ENCODE results near the gene PATL2.
"Not testable (repeated sequence)": the region's sequence is repeated elsewhere in the genome, so short reads cannot be mapped to it uniquely, and the experiment has no call there.

The PATL2 gene

GRCh38 chr15:44697014-44697413, 14.1 kb downstream of the PATL2 start:
- no peak overlapping the region for H3K4me3 ChIP-seq (ENCODE audit: control insufficient read depth, low read depth, low read length)
- DNase-seq (ENCODE audit: low read depth) = no peak
- no peak for TF ChIP-seq CTCF (conservative IDR thresholded peaks at IDR 0.05; ENCODE audit: control insufficient read depth, insufficient read depth, low read depth, low read length)

- H3K4me3 ChIP-seq (ENCODE audit: control insufficient read depth, low read depth, low read length) = no peak overlapping the region
- no peak for TF ChIP-seq CTCF (conservative IDR thresholded peaks at IDR 0.05; ENCODE audit: control insufficient read depth, insufficient read depth, low read depth, low read length)
- DNase-seq (ENCODE audit: low read depth) = no peak
Measured at GRCh38 chr15:44695294-44695693, 15.8 kb downstream of the PATL2 start.

GRCh38 chr15:44694416-44694815, 16.7 kb downstream of the PATL2 start:
- TF ChIP-seq CTCF (conservative IDR thresholded peaks at IDR 0.05; ENCODE audit: control insufficient read depth, insufficient read depth, low read depth, low read length) = no peak
- no peak overlapping the region for H3K4me3 ChIP-seq (ENCODE audit: control insufficient read depth, low read depth, low read length)
- no peak for DNase-seq (ENCODE audit: low read depth)

GRCh38 chr15:44692659-44693058, 18.5 kb downstream of the PATL2 start:
- TF ChIP-seq CTCF (conservative IDR thresholded peaks at IDR 0.05; ENCODE audit: control insufficient read depth, insufficient read depth, low read depth, low read length) = no peak
- no peak overlapping the region for H3K4me3 ChIP-seq (ENCODE audit: control insufficient read depth, low read depth, low read length)
- DNase-seq (ENCODE audit: low read depth) = no peak

GRCh38 chr15:44690245-44690644, 20.9 kb downstream of the PATL2 start:
- DNase-seq (ENCODE audit: low read depth); H3K4me3 ChIP-seq (ENCODE audit: control insufficient read depth, low read depth, low read length): not testable (repeated sequence)

- not testable (repeated sequence) for H3K4me3 ChIP-seq (ENCODE audit: control insufficient read depth, low read depth, low read length)
Measured at GRCh38 chr15:44689318-44689717, 21.8 kb downstream of the PATL2 start.

GRCh38 chr15:44682809-44683682, 28.1 kb downstream of the PATL2 start:
- DNase-seq (ENCODE audit: low read depth) = peak; percentile 6
- H3K4me3 ChIP-seq (ENCODE audit: control insufficient read depth, low read depth, low read length) = not testable (repeated sequence)

More at GRCh38 chr15:44689318-44689717, 21.8 kb downstream of the PATL2 start:
- not testable (repeated sequence) for DNase-seq (ENCODE audit: low read depth)

GRCh38 chr15:44682211-44682610, 28.9 kb downstream of the PATL2 start:
- H3K4me3 ChIP-seq (ENCODE audit: control insufficient read depth, low read depth, low read length) = no peak overlapping the region
- DNase-seq (ENCODE audit: low read depth) = no peak
- TF ChIP-seq CTCF (conservative IDR thresholded peaks at IDR 0.05; ENCODE audit: control insufficient read depth, insufficient read depth, low read depth, low read length) = no peak
